ENCODE data around the gene EAPP.
A peak's percentile ranks its signal among the peaks of the same experiment; 100 is the strongest.
"Not testable (repeated sequence)": the region's sequence is repeated elsewhere in the genome, so short reads cannot be mapped to it uniquely, and the experiment has no call there.

EAPP gene

DNA sequence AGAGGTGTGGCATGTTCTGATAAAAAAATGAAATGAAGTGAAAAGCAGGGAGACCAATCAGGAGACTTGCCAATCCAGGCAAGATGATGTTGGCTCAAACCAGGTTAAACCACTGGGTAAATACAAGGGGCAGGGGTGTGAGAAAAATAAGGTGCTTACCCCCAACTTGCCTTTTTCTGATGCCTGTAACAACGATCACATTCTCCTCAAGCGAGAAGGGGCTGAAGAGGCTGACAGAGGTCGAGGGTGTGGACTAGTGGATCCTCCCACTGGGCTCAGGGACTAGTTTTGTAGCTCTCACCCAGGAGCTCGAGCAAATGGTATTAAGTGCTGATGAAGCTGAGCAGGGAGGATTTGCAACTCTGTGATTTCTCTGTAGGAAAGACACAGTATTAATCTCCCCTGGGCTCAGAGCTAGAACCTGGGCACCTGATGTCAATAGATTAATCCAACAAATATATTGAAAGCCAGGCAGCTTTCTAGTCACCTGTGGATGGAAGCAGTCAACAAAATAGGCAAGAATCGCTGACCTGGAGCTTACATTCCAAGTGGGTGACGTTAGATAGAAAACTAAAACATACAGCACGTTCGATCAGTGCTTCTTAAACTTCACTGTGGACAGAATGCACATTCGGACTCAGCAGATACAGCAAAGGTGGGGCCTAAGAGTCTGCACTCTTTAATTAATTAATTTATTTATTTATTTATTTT, 15.2 kb upstream of the EAPP start:
- H3K79me2 ChIP-seq (ENCODE audit: control insufficient read depth, low read length), result no peaks in the 10 kb centered on the region
- no peaks in the 10 kb centered on the region for H3K9me3 ChIP-seq (ENCODE audit: control insufficient read depth, insufficient read depth, low read length)
- TF ChIP-seq, protein P1, sequence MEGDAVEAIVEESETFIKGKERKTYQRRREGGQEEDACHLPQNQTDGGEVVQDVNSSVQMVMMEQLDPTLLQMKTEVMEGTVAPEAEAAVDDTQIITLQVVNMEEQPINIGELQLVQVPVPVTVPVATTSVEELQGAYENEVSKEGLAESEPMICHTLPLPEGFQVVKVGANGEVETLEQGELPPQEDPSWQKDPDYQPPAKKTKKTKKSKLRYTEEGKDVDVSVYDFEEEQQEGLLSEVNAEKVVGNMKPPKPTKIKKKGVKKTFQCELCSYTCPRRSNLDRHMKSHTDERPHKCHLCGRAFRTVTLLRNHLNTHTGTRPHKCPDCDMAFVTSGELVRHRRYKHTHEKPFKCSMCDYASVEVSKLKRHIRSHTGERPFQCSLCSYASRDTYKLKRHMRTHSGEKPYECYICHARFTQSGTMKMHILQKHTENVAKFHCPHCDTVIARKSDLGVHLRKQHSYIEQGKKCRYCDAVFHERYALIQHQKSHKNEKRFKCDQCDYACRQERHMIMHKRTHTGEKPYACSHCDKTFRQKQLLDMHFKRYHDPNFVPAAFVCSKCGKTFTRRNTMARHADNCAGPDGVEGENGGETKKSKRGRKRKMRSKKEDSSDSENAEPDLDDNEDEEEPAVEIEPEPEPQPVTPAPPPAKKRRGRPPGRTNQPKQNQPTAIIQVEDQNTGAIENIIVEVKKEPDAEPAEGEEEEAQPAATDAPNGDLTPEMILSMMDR (IDR thresholded peaks at IDR 0.05; ENCODE audit: low read depth, low read length, poor library complexity, severe bottlenecking), result no peak
- no peak for TF ChIP-seq EZH2phosphoT487 (IDR thresholded peaks at IDR 0.05; ENCODE audit: borderline replicate concordance, low read length)
- H4K20me1 ChIP-seq (ENCODE audit: control insufficient read depth, insufficient read depth, low read depth, low read length), result no peaks in the 10 kb centered on the region
- no peaks in the 10 kb centered on the region for H3K9me2 ChIP-seq (replicated peaks; ENCODE audit: control insufficient read depth, low read length)
- peak overlapping the region; percentile 47 for H3K4me2 ChIP-seq (ENCODE audit: low read length)
- peaks cover 11% of the 10 kb centered on the region for H3F3A ChIP-seq (ENCODE audit: control insufficient read depth, insufficient read depth)
- peak overlapping the region; percentile 18 for H3K4me3 ChIP-seq (ENCODE audit: low read length)
- peaks cover 9% of the 10 kb centered on the region for H3K4me1 ChIP-seq (ENCODE audit: control insufficient read depth, low read length)
- H3K27me3 ChIP-seq (ENCODE audit: control insufficient read depth, low read length), result no peaks in the 10 kb centered on the region
- peak overlapping the region; percentile 4; the same call in 1 of the 2 replicates for H3K27ac ChIP-seq (ENCODE audit: low read depth, low read length)
- no peaks in the 10 kb centered on the region for H3K36me3 ChIP-seq (ENCODE audit: control insufficient read depth, low read length)

DNA sequence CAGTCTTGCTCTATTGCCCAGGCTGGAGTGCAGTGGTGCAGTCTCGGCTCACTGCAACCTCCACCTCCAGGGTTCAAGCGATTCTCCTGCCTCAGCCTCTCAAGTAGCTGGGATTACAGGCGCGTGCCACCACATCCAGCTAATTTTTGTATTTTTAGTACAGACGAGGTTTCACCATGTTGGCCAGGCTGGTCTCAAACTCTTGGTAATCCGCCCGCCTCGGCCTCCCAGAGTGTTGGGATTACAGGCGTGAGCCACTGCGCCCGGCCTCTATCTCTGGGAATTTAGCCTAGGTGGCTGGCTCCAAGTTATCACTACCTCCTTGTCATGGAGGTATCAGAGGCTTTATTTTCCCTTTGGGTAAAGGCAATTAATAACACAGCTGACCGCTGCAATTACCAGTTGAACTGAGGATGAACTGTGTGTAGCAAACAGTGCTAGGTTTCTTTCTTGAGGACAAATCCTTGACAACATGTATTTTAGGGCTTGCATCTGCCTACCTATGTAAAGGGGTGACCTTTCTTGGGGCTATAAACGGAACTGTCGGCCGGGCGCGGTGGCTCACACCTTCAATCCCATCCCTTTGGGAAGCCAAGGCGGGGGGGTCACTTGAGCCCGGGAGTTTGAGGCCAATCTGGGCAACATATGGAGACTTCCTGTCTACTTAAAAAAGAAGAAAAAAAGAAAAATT, 9.9 kb upstream of the EAPP start:
- H3K9me3 ChIP-seq (ENCODE audit: control insufficient read depth, insufficient read depth, low read length); H3K9me2 ChIP-seq (replicated peaks; ENCODE audit: control insufficient read depth, low read length); H3K79me2 ChIP-seq (ENCODE audit: control insufficient read depth, low read length); H3K27me3 ChIP-seq (ENCODE audit: control insufficient read depth, low read length); H3K4me2 ChIP-seq (ENCODE audit: low read length); H3K36me3 ChIP-seq (ENCODE audit: control insufficient read depth, low read length); H3K27ac ChIP-seq (ENCODE audit: low read depth, low read length); H4K20me1 ChIP-seq (ENCODE audit: control insufficient read depth, insufficient read depth, low read depth, low read length); H3K4me3 ChIP-seq (ENCODE audit: low read length): not testable (repeated sequence)
- peaks cover 14% of the 10 kb centered on the region for H3F3A ChIP-seq (ENCODE audit: control insufficient read depth, insufficient read depth)
- H3K4me1 ChIP-seq (ENCODE audit: control insufficient read depth, low read length), result peaks cover 13% of the 10 kb centered on the region

DNA sequence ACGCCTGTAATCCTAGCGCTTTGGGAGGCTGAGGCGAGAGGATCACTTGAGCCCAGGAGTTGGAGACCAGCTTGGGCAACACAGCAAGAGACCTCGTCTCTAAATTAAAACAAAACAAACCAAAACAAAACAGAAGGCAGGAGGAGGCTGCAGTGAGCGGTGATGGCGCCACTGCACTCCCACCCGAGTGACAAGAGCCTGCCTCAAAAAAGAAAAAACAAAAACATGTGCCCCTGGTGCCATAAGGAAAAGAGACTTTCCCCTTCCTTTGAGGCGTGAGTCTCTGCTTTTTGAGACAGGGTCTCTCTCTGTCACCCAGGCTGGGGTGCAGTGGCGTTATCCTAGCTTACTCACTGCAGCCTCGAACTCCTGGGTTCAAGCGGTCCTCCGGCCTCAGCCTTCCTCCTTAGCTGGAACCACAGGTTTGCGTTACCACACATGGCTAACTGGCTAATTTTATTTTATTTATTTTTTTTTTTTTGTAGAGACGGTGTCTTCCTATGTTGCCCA, 9.0 kb upstream of the EAPP start:
- Histone ChIP-seq H3K27ac (ENCODE audit: low read depth, low read length) (no peak overlapping the region), H3K36me3 (ENCODE audit: control insufficient read depth, low read length) (no peaks in the 10 kb centered on the region), H4K20me1 (ENCODE audit: control insufficient read depth, insufficient read depth, low read depth, low read length) (no peaks in the 10 kb centered on the region), H3K9me2 (replicated peaks; ENCODE audit: control insufficient read depth, low read length) (no peaks in the 10 kb centered on the region), H3K27me3 (ENCODE audit: control insufficient read depth, low read length) (no peaks in the 10 kb centered on the region), H3K4me1 (ENCODE audit: control insufficient read depth, low read length) (peaks cover 8% of the 10 kb centered on the region), H3K4me2 (ENCODE audit: low read length) (peak overlapping the region; percentile 19), H3K79me2 (ENCODE audit: control insufficient read depth, low read length) (no peaks in the 10 kb centered on the region), H3K9me3 (ENCODE audit: control insufficient read depth, insufficient read depth, low read length) (no peaks in the 10 kb centered on the region), H3K4me3 (ENCODE audit: low read length) (no peak overlapping the region), H3F3A (ENCODE audit: control insufficient read depth, insufficient read depth) (peaks cover 10% of the 10 kb centered on the region; the same call in 1 of the 2 replicates)
- no peak for TF ChIP-seq EZH2phosphoT487 (IDR thresholded peaks at IDR 0.05; ENCODE audit: borderline replicate concordance, low read length)
- TF ChIP-seq, protein P1 (IDR thresholded peaks at IDR 0.05; ENCODE audit: low read depth, low read length, poor library complexity, severe bottlenecking), result no peak

DNA sequence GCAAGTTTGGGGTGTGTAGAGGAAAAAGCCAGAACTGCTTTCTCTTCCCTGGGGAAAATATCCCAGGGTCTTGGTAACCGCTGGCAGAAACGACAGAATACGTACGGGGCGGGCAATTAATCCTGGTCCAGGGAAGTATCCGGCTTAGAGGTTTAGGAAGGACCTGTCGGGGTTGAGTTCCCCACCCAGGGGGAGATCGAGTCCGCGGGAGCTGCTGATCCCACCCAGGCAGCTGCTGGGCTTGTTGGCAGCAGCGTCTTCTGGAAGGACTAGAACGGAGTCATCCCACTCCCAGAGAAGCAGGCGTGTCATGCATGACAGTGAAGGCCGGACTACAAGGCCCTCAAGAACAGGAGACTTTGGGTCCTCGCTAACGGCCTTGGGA, 7.6 kb upstream of the EAPP start:
- H3K4me3 ChIP-seq (ENCODE audit: low read length); H3K4me1 ChIP-seq (ENCODE audit: control insufficient read depth, low read length); H3K9me2 ChIP-seq (replicated peaks; ENCODE audit: control insufficient read depth, low read length); H3K36me3 ChIP-seq (ENCODE audit: control insufficient read depth, low read length); H4K20me1 ChIP-seq (ENCODE audit: control insufficient read depth, insufficient read depth, low read depth, low read length); H3K27me3 ChIP-seq (ENCODE audit: control insufficient read depth, low read length); H3K79me2 ChIP-seq (ENCODE audit: control insufficient read depth, low read length); H3K4me2 ChIP-seq (ENCODE audit: low read length); H3K27ac ChIP-seq (ENCODE audit: low read depth, low read length); H3K9me3 ChIP-seq (ENCODE audit: control insufficient read depth, insufficient read depth, low read length): not testable (repeated sequence)
- peaks cover 10% of the 10 kb centered on the region; the same call in 1 of the 2 replicates for H3F3A ChIP-seq (ENCODE audit: control insufficient read depth, insufficient read depth)

DNA sequence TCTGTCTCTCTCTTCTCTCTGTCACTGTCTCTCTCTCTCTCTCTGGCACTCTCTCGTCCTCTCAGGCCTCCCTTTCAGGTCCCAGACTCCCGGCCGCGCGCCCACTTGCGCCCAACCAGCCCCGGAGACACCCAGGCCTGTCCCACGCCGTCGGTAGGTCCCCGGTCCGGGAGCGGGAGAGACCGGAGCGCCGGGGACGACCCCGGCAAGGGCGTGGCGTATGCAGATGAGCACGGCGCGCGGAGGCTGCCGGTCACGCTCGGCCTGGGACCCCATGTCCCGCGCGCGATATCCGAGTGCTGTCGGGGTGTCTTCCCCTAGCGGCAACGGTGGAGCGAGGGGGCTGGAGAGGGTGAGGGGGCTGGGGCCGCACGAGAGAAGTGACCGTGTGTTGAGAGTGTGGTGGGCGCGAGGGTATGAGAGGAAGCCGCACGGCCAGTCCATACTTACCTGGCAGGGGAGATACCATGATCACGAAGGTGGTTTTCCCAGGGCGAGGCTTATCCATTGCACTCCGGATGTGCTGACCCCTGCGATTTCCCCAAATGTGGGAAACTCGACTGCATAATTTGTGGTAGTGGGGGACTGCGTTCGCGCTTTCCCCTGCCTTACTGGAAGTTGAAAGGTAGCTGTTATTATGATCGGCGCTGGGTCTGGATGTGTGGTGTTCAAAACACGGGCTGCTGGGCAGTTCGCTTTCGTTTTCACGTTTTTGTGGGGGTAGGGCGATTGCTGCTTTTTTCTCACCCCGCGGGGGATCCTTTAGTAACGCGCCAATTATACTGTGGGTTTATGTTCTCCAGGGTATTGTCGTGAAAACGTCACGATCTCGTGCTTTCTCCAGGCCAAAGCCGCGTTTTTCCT, 7.0 kb upstream of the EAPP start:
- not testable (repeated sequence) for H3K4me1 ChIP-seq (ENCODE audit: control insufficient read depth, low read length)

More for the DNA sequence above, 7.0 kb upstream of the EAPP start:
- H3K9me2 ChIP-seq (replicated peaks; ENCODE audit: control insufficient read depth, low read length); H4K20me1 ChIP-seq (ENCODE audit: control insufficient read depth, insufficient read depth, low read depth, low read length); H3K27me3 ChIP-seq (ENCODE audit: control insufficient read depth, low read length); H3K27ac ChIP-seq (ENCODE audit: low read depth, low read length); H3K79me2 ChIP-seq (ENCODE audit: control insufficient read depth, low read length); H3K4me3 ChIP-seq (ENCODE audit: low read length); H3K9me3 ChIP-seq (ENCODE audit: control insufficient read depth, insufficient read depth, low read length); H3K36me3 ChIP-seq (ENCODE audit: control insufficient read depth, low read length); H3K4me2 ChIP-seq (ENCODE audit: low read length): not testable (repeated sequence)
- peaks cover 10% of the 10 kb centered on the region; the same call in 1 of the 2 replicates for H3F3A ChIP-seq (ENCODE audit: control insufficient read depth, insufficient read depth)

Data from DOHH2 (cell line).